Urothelium cell line (cell line): ENCODE measurements around the gene PRKAR1B.
A peak's percentile ranks its signal among the peaks of the same experiment; 100 is the strongest.

Experiments used
- DNase-seq: peaks from one replicate; pipeline ENCODE4 v3.0.0; 2011; ENCODE audit warnings: low spot score, mixed read lengths
- FAIRE-seq: peaks from 2 replicates; lab custom pipeline; 2011; peaks lifted over from hg19 to GRCh38; lab: Jason Lieb, UNC

The PRKAR1B gene

GRCh38 chr7:608954-609353, 118.1 kb downstream of the PRKAR1B start:
- no peak for DNase-seq
- FAIRE-seq, result no peak

GRCh38 chr7:608361-608760, 118.7 kb downstream of the PRKAR1B start:
- DNase-seq (no peak), FAIRE-seq (no peak)

GRCh38 chr7:607938-608337, 119.1 kb downstream of the PRKAR1B start:
- DNase-seq, result no peak

GRCh38 chr7:605661-606450, 121.2 kb downstream of the PRKAR1B start:
- DNase-seq (no peak), FAIRE-seq (no peak)

More at GRCh38 chr7:607938-608337, 119.1 kb downstream of the PRKAR1B start:
- FAIRE-seq, result no peak

GRCh38 chr7:604884-605531, 122.1 kb downstream of the PRKAR1B start:
- no peak for DNase-seq
- no peak for FAIRE-seq

GRCh38 chr7:604001-604883, 122.8 kb downstream of the PRKAR1B start:
- FAIRE-seq, result peak; percentile 74
- peak; percentile 84 for DNase-seq

GRCh38 chr7:603152-603951, 123.7 kb downstream of the PRKAR1B start:
- FAIRE-seq, result peak; percentile 95
- no peak for DNase-seq

GRCh38 chr7:602341-603141, 124.5 kb downstream of the PRKAR1B start:
- FAIRE-seq, result no peak
- peak; percentile 58 for DNase-seq

GRCh38 chr7:601595-602340, 125.3 kb downstream of the PRKAR1B start:
- DNase-seq, result peak; percentile 74
- FAIRE-seq, result peak; percentile 95

- FAIRE-seq, result no peak
Observed at GRCh38 chr7:601036-601594, 126.0 kb downstream of the PRKAR1B start.

GRCh38 chr7:600149-601035, 126.7 kb downstream of the PRKAR1B start:
- FAIRE-seq (no peak), DNase-seq (no peak)

More at GRCh38 chr7:601036-601594, 126.0 kb downstream of the PRKAR1B start:
- DNase-seq, result no peak

GRCh38 chr7:598899-599298, 128.2 kb downstream of the PRKAR1B start:
- FAIRE-seq, result no peak

GRCh38 chr7:597348-598178, 129.5 kb downstream of the PRKAR1B start:
- DNase-seq (no peak), FAIRE-seq (peak; percentile 79)

More at GRCh38 chr7:598899-599298, 128.2 kb downstream of the PRKAR1B start:
- DNase-seq, result no peak

GRCh38 chr7:596819-597182, 130.3 kb downstream of the PRKAR1B start:
- no peak for FAIRE-seq
- no peak for DNase-seq

GRCh38 chr7:596071-596818, 130.8 kb downstream of the PRKAR1B start:
- FAIRE-seq, result no peak

GRCh38 chr7:595621-596010, 131.5 kb downstream of the PRKAR1B start:
- no peak for FAIRE-seq

More at GRCh38 chr7:596071-596818, 130.8 kb downstream of the PRKAR1B start:
- DNase-seq, result no peak

More at GRCh38 chr7:595621-596010, 131.5 kb downstream of the PRKAR1B start:
- no peak for DNase-seq
